Measurements from ENCODE around the gene LLPH.

Gene LLPH

GRCh38 chr12:66142826-66143225 lies 12.3 kb upstream of the LLPH start:
- DNase-seq (ENCODE audit: low read depth, low spot score) = no peak

GRCh38 chr12:66141299-66141698 lies 10.7 kb upstream of the LLPH start:
- DNase-seq (ENCODE audit: low read depth, low spot score) = no peak

GRCh38 chr12:66140731-66141130 lies 10.2 kb upstream of the LLPH start:
- no peak for DNase-seq (ENCODE audit: low read depth, low spot score)

- DNase-seq (ENCODE audit: low read depth, low spot score) = no peak
These were observed 8.8 kb upstream of the LLPH start for GRCh38 chr12:66139328-66139727.

- DNase-seq (ENCODE audit: low read depth, low spot score) = no peak
These were observed 7.4 kb upstream of the LLPH start for GRCh38 chr12:66137937-66138336.

- no peak for DNase-seq (ENCODE audit: low read depth, low spot score)
These were observed 1.9 kb upstream of the LLPH start for GRCh38 chr12:66132408-66132807.

GRCh38 chr12:66131067-66131688 lies 628 bp upstream of the LLPH start:
- no peak for DNase-seq (ENCODE audit: low read depth, low spot score)

GRCh38 chr12:66129934-66130266 lies 650 bp downstream of the LLPH start:
- DNase-seq (ENCODE audit: low read depth, low spot score) = no peak

GRCh38 chr12:66127650-66128049 lies 2.9 kb downstream of the LLPH start:
- DNase-seq (ENCODE audit: low read depth, low spot score) = no peak

GRCh38 chr12:66120477-66120876 lies 10.1 kb downstream of the LLPH start:
- no peak for DNase-seq (ENCODE audit: low read depth, low spot score)

GRCh38 chr12:66119870-66120241 lies 10.7 kb downstream of the LLPH start:
- DNase-seq (ENCODE audit: low read depth, low spot score) = no peak

GRCh38 chr12:66119229-66119869 lies 11.2 kb downstream of the LLPH start:
- DNase-seq (ENCODE audit: low read depth, low spot score) = no peak

GRCh38 chr12:66118240-66118891 lies 12.2 kb downstream of the LLPH start:
- DNase-seq (ENCODE audit: low read depth, low spot score) = no peak

GRCh38 chr12:66117242-66117641 lies 13.3 kb downstream of the LLPH start:
- no peak for DNase-seq (ENCODE audit: low read depth, low spot score)

- no peak for DNase-seq (ENCODE audit: low read depth, low spot score)
These were observed 15.4 kb downstream of the LLPH start for GRCh38 chr12:66115071-66115600.

- no peak for DNase-seq (ENCODE audit: low read depth, low spot score)
These were observed 17.1 kb downstream of the LLPH start for GRCh38 chr12:66113471-66113870.

GRCh38 chr12:66111605-66112004 lies 18.9 kb downstream of the LLPH start:
- DNase-seq (ENCODE audit: low read depth, low spot score) = no peak

- no peak for DNase-seq (ENCODE audit: low read depth, low spot score)
These were observed 21.5 kb downstream of the LLPH start for GRCh38 chr12:66109056-66109455.

GRCh38 chr12:66108386-66108785 lies 22.2 kb downstream of the LLPH start:
- DNase-seq (ENCODE audit: low read depth, low spot score) = no peak

GRCh38 chr12:66107451-66107915 lies 23.1 kb downstream of the LLPH start:
- DNase-seq (ENCODE audit: low read depth, low spot score) = peak; percentile 85

- peak; percentile 23 for DNase-seq (ENCODE audit: low read depth, low spot score)
These were observed 27.3 kb downstream of the LLPH start for GRCh38 chr12:66103016-66103913.
